Ovary (tissue), 9 donors: ENCODE results near the gene USP13. TPM values are rescaled to one million over a fixed set of nuclear protein-coding genes. Genes with fewer than 3 reads are reported as not detected.

Source experiments
- DNase-seq, 5 donors: peaks; one replicate each; pipeline ENCODE4 v3.0.0-alpha.2; 2019 to 2020
- H3K27ac ChIP-seq, 2 donors: fragments of 200-600 bp; one replicate each; pipeline versions ENCODE4 v1.5.1 to v1.8.0; 2019 to 2022
- H3K27me3 ChIP-seq: fragments of 200-600 bp; one replicate; pipeline ENCODE4 v1.8.0; 2022
- H3K36me3 ChIP-seq: fragments of 200-600 bp; sonication (generic); one replicate; pipeline ENCODE4 v1.5.1; 2019
- H3K4me1 ChIP-seq: one replicate; pipeline ENCODE4 v1.8.1; 2013; ENCODE audit warnings: mild to moderate bottlenecking, moderate library complexity; ENCODE audit not compliant: insufficient read depth
- H3K4me3 ChIP-seq: fragments of 200-600 bp; sonication (generic); one replicate; pipeline ENCODE4 v1.5.1; 2017
- H3K9me3 ChIP-seq, 2 donors: fragments of 200-600 bp in 1 of 2; sonication (generic) in 1 of 2; one replicate each; pipeline versions ENCODE4 v1.5.1 to v1.8.1; 2013 to 2019; ENCODE audit warnings: mild to moderate bottlenecking in 1 of 2, moderate library complexity in 1 of 2
- CTCF ChIP-seq, 3 donors: fragments of 450-650 bp in 2 of 3; fragments of 200-600 bp in 1 of 3; IDR thresholded peaks; one replicate each; pipeline versions ENCODE4 v1.5.1 to v1.8.0; 2016 to 2022; ENCODE audit warnings: antibody characterized with exemption in 3 of 3, mild to moderate bottlenecking in 1 of 3
- EP300 ChIP-seq: sonication (generic); formaldehyde crosslinking; IDR thresholded peaks from one replicate; pipeline ENCODE4 v1.6.1; 2017; ENCODE audit warnings: antibody characterized with exemption
- POLR2A ChIP-seq: fragments of 450-650 bp; IDR thresholded peaks from one replicate; pipeline ENCODE4 v1.6.1; 2017; ENCODE audit warnings: antibody characterized with exemption, mild to moderate bottlenecking, moderate library complexity
- WGBS, 3 donors: extraction: QIAGEN DNeasy Blood & Tissue Kit in 1 of 3; methylation state at CpG; one replicate each; pipeline versions ENCODE4 v1.1.5 to v1.1.7; 2013 to 2017; 5-methylcytosine and 5-hydroxymethylcytosine counted together
- intact Hi-C, 4 donors: fragments of 100-400 bp; cut with DNase I; formaldehyde crosslinking; loops; one replicate each; pipeline versions ENCODE4 v1.11.0 to v1.15.1; 2022 to 2023
- polyA plus RNA-seq, 2 donors: library from polyadenylated mRNA; stranded (reverse); fragments of 200-250 nt in 1 of 2; fragments of 350-450 nt in 1 of 2; fragmentation: Illumina TruSeq in 1 of 2; extraction: RNeasy Lipid Tissue Mini Kit (QIAGEN cat#74804) in 1 of 2; gene quantifications; one replicate each; pipeline ENCODE4 v1.2.3, GENCODE V29; 2013 to 2014
- total RNA-seq, 7 donors: library from RNA; depleted of rRNA in 2 of 7; stranded (reverse); fragments of >200 nt in 2 of 7; fragmentation: NEBNext Ultra II Directional in 3 of 7; extraction: Animal tissue kit (Norgen Biotek cat#: 25700) in 3 of 7; gene quantifications; one replicate each; pipeline versions ENCODE4 v1.1.0 to v1.2.4, GENCODE V29; 2016 to 2023
- donor health status: DM: no; HTN: no; CAD: no; lungs with moderate emphysema.
- donor health status: DM: no; HTN: no; CAD: no.
- donor health status: Bipolar disorder and iron deficiency.
- donor health status: DM: yes; HTN: yes; CAD: no.
- donor health status: DM: no; HTN: no; CAD: no.
- donor health status: DM: yes; HTN: yes; CAD: no.

The USP13 gene
- total and polyA plus RNA-seq, 9 donors, result 7.0 to 26.3 (median 19.4) TPM

DNA sequence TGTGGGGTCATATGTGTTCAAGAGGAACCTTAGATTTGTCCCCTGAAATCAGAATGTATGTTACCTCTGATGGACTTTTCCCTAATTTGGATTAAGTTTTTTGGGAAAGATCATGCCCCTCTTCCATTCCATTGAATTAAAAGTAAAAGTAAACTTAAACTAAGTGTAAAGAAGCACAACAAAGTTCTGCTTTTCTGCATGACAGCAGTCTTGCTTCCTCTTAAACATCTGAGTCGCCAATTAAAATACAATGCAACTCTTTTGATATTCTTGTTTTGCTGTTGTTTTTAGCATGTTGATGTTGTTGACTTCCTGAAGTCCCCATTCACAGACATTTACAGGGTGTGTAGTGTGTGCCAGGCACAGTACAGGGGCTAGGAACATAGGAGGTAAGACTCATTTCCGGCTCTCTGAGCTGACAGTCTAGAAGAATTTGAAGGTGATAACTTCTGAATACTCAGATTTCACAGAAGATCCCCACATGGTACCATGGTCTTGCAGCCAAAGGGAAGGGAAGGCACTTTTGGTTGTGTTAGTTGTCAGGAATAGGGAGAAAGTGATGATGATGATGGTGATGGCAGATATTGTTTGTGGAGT is 45.0 kb downstream of the USP13 start:
- TF ChIP-seq POLR2A (no peak), EP300 (no peak), CTCF (IDR thresholded peaks at IDR 0.05) (no peak)
- WGBS, 3 donors, result 87 to 97% (median 93%) methylated on average over 2 of the region's 2 CpGs
- intact Hi-C loops, result no loop called here
- Histone ChIP-seq H3K36me3 (no peaks in the 10 kb centered on the region), H3K27ac (no peak overlapping the region), H3K27me3 (no peaks in the 10 kb centered on the region), H3K4me3 (no peak overlapping the region), H3K9me3 (no peaks in the 10 kb centered on the region), H3K4me1 (no peaks in the 10 kb centered on the region)
- DNase-seq, result no peak

- intact Hi-C loops, result no loop called here
- TF ChIP-seq CTCF (IDR thresholded peaks at IDR 0.05), result no peak
- TF ChIP-seq POLR2A, result no peak
- no peak for TF ChIP-seq EP300
- H3K27ac ChIP-seq, result no peak overlapping the region
- H3K4me1 ChIP-seq, result no peaks in the 10 kb centered on the region
- no peaks in the 10 kb centered on the region for H3K36me3 ChIP-seq
- 94 to 97% (median 94%) methylated on average over 4 of the region's 4 CpGs for WGBS, 3 donors
- H3K9me3 ChIP-seq, result no peaks in the 10 kb centered on the region
- H3K4me3 ChIP-seq, result no peak overlapping the region
- H3K27me3 ChIP-seq, result no peaks in the 10 kb centered on the region
- DNase-seq, result no peak
These were observed 47.9 kb downstream of the USP13 start for GRCh38 chr3:179700716-179701115.

GRCh38 chr3:179701176-179701827 is 48.5 kb downstream of the USP13 start:
- TF ChIP-seq POLR2A (no peak), EP300 (no peak), CTCF (IDR thresholded peaks at IDR 0.05) (no peak)

GRCh38 chr3:179702271-179702947 is 49.6 kb downstream of the USP13 start:
- Histone ChIP-seq H3K36me3 (no peaks in the 10 kb centered on the region), H3K27ac (no peak overlapping the region), H3K4me3 (no peak overlapping the region), H3K4me1 (peaks cover 2% of the 10 kb centered on the region), H3K27me3 (no peaks in the 10 kb centered on the region), H3K9me3 (no peaks in the 10 kb centered on the region)
- WGBS, 3 donors, result 97 to 98% (median 98%) methylated on average over 5 to 6 of the region's 6 CpGs
- no peak for TF ChIP-seq EP300
- TF ChIP-seq CTCF (IDR thresholded peaks at IDR 0.05), result no peak
- no peak for TF ChIP-seq POLR2A
- intact Hi-C loops, result no loop called here
- DNase-seq, result no peak

More at GRCh38 chr3:179701176-179701827, 48.5 kb downstream of the USP13 start:
- peaks cover 2% of the 10 kb centered on the region for H3K4me1 ChIP-seq
- WGBS, 3 donors, result 89 to 93% (median 92%) methylated on average over 12 of the region's 12 CpGs
- DNase-seq, result no peak
- no peaks in the 10 kb centered on the region for H3K9me3 ChIP-seq
- no peaks in the 10 kb centered on the region for H3K36me3 ChIP-seq
- H3K27ac ChIP-seq, result no peak overlapping the region
- H3K4me3 ChIP-seq, result no peak overlapping the region
- no peaks in the 10 kb centered on the region for H3K27me3 ChIP-seq
- intact Hi-C loops, result no loop called here
